ENCODE measurements around the gene P4HA3.

P4HA3 gene

DNA sequence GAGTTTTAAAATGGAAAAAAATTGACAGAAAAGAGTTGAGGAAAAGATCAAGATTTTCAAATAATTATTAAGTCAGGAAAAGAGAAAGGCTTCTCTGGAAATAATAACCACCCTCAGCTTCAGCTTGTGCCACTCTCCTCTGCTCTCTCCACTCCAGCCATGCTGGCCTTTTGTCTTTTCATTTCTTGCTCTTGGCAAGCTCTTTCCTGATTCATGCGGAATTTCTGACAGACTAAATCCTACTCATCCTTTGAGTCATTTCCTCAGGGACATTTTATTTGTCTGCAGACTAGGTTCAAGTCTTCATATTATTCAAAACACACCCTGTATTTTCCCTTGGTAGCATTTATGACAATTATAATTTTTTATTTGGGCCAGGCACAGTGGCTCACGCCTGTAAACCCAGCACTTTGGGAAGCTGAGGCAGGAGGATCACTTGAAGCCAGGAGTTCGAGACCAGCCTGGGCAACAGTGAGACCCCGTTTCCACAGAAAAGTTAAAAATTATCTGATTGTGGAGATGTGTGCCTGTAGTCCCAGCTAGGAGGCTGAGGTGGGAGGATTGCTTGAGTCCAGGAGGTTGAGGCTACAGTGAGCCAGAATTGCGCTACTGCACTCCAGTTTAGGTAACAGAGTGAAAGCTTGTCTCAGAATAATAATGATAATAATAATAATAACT is 7.8 kb upstream of the P4HA3 start:
- DNase-seq (ENCODE audit: low read depth) = no peak
- TF ChIP-seq, protein P1, sequence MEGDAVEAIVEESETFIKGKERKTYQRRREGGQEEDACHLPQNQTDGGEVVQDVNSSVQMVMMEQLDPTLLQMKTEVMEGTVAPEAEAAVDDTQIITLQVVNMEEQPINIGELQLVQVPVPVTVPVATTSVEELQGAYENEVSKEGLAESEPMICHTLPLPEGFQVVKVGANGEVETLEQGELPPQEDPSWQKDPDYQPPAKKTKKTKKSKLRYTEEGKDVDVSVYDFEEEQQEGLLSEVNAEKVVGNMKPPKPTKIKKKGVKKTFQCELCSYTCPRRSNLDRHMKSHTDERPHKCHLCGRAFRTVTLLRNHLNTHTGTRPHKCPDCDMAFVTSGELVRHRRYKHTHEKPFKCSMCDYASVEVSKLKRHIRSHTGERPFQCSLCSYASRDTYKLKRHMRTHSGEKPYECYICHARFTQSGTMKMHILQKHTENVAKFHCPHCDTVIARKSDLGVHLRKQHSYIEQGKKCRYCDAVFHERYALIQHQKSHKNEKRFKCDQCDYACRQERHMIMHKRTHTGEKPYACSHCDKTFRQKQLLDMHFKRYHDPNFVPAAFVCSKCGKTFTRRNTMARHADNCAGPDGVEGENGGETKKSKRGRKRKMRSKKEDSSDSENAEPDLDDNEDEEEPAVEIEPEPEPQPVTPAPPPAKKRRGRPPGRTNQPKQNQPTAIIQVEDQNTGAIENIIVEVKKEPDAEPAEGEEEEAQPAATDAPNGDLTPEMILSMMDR (IDR thresholded peaks at IDR 0.05; ENCODE audit: low read depth, low read length) = no peak
- no peak for TF ChIP-seq POLR2A (IDR thresholded peaks at IDR 0.05; ENCODE audit: extremely low read depth, insufficient read length)
- TF ChIP-seq MAX (IDR thresholded peaks at IDR 0.05; ENCODE audit: low read depth, low read length) = no peak
- TF ChIP-seq MYC (IDR thresholded peaks at IDR 0.05; ENCODE audit: low read depth, low read length) = no peak
- H3K4me3 ChIP-seq (ENCODE audit: low read depth, low read length) = no peak overlapping the region

- H3K4me3 ChIP-seq (ENCODE audit: low read depth, low read length) = no peak overlapping the region
- no peak for DNase-seq (ENCODE audit: low read depth)
- TF ChIP-seq, protein P1 (IDR thresholded peaks at IDR 0.05; ENCODE audit: low read depth, low read length) = no peak
- TF ChIP-seq MYC (IDR thresholded peaks at IDR 0.05; ENCODE audit: low read depth, low read length) (no peak), MAX (IDR thresholded peaks at IDR 0.05; ENCODE audit: low read depth, low read length) (no peak), POLR2A (IDR thresholded peaks at IDR 0.05; ENCODE audit: extremely low read depth, insufficient read length) (no peak)
These were observed 6.9 kb upstream of the P4HA3 start for GRCh38 chr11:74318241-74318932.

- no peak for DNase-seq (ENCODE audit: low read depth)
- no peak overlapping the region for H3K4me3 ChIP-seq (ENCODE audit: low read depth, low read length)
- TF ChIP-seq, protein P1 (IDR thresholded peaks at IDR 0.05; ENCODE audit: low read depth, low read length) = no peak
- no peak for TF ChIP-seq POLR2A (IDR thresholded peaks at IDR 0.05; ENCODE audit: extremely low read depth, insufficient read length)
- TF ChIP-seq MYC (IDR thresholded peaks at IDR 0.05; ENCODE audit: low read depth, low read length) = no peak
- no peak for TF ChIP-seq MAX (IDR thresholded peaks at IDR 0.05; ENCODE audit: low read depth, low read length)
These were observed 5.5 kb upstream of the P4HA3 start for GRCh38 chr11:74316772-74317505.

DNA sequence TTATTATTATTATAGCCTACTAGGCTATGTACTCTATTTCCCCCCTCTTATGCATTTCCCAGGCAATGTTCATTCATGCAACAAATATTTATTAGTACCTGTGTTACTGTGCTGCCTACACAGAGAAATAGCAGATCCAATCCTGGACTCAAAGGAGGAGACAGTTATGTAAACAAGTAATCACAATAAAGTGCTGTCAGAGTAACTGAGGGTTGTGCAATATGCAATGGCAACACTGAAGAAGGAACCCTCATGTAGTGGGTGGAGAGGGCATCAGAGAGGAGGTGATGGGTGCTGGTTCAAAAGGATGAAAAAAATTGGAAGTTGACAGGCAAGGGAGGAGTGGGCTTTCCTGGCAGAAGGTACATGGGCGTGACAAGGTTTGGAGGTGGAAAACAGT is 886 bp upstream of the P4HA3 start:
- H3K4me3 ChIP-seq (ENCODE audit: low read depth, low read length) = no peak overlapping the region
- no peak for TF ChIP-seq MAX (IDR thresholded peaks at IDR 0.05; ENCODE audit: low read depth, low read length)
- no peak for TF ChIP-seq MYC (IDR thresholded peaks at IDR 0.05; ENCODE audit: low read depth, low read length)
- TF ChIP-seq POLR2A (IDR thresholded peaks at IDR 0.05; ENCODE audit: extremely low read depth, insufficient read length) = no peak
- TF ChIP-seq, protein P1 (IDR thresholded peaks at IDR 0.05; ENCODE audit: low read depth, low read length) = no peak
- peak; percentile 39 for DNase-seq (ENCODE audit: low read depth)

DNA sequence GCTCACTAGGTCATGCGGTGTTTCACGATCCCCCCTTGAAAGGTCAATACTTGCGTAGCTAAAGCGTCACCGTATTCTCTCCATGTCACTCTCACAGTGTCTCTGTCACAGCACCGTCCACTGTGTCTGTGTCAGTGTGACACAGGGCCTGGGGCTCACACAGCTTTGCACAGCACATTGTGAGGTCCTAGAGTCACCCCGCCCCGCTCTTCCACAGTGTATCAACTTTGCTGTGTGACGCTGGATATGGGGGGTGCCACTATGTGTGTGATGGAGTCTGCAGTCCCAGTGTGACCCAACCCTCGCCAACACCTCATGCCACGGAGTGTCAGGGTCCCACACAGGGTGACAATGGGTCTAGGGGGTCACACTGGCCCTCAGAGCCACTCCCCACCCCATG is 583 bp downstream of the P4HA3 start:
- no peak for TF ChIP-seq POLR2A (IDR thresholded peaks at IDR 0.05; ENCODE audit: extremely low read depth, insufficient read length)
- TF ChIP-seq, protein P1 (IDR thresholded peaks at IDR 0.05; ENCODE audit: low read depth, low read length) = no peak
- TF ChIP-seq MAX (IDR thresholded peaks at IDR 0.05; ENCODE audit: low read depth, low read length) = no peak
- TF ChIP-seq MYC (IDR thresholded peaks at IDR 0.05; ENCODE audit: low read depth, low read length) = no peak
- DNase-seq (ENCODE audit: low read depth) = no peak
- H3K4me3 ChIP-seq (ENCODE audit: low read depth, low read length) = peak overlapping the region; percentile 10
